Kidney (tissue), 14 donors: ENCODE data around the gene C1orf185. TPM values are rescaled to one million over a fixed set of nuclear protein-coding genes. Genes with fewer than 3 reads are reported as not detected.
A peak's percentile ranks its signal among the peaks of the same experiment; 100 is the strongest.
"Not testable (repeated sequence)": the region's sequence is repeated elsewhere in the genome, so short reads cannot be mapped to it uniquely, and the experiment has no call there.

Experiments used
- DNase-seq, 5 donors: peaks; one replicate each; pipeline ENCODE4 v3.0.0-alpha.2; 2013 to 2020
- FAIRE-seq: peaks from 2 replicates; lab custom pipeline; 2012; peaks lifted over from hg19 to GRCh38; lab: Jason Lieb, UNC
- H3K27ac ChIP-seq, 2 donors: one replicate each; pipeline ENCODE4 v1.7.0; 2013; ENCODE audit warnings: low read depth in 2 of 2, low read length in 2 of 2, inconsistent platforms in 1 of 2
- H3K27me3 ChIP-seq: one replicate; pipeline ENCODE4 v1.7.1; 2013; ENCODE audit warnings: low read length, inconsistent platforms; ENCODE audit not compliant: control insufficient read depth, insufficient read depth
- H3K36me3 ChIP-seq, 3 donors: one replicate each; pipeline versions ENCODE4 v1.7.0 to v1.7.1; 2013; ENCODE audit warnings: low read length in 3 of 3, control low read depth in 1 of 3, inconsistent platforms in 1 of 3; ENCODE audit not compliant: insufficient read depth in 3 of 3, control insufficient read depth in 2 of 3
- H3K4me1 ChIP-seq, 3 donors: one replicate each; pipeline versions ENCODE4 v1.7.0 to v1.7.1; 2013; ENCODE audit warnings: low read length in 3 of 3, inconsistent platforms in 1 of 3, low read depth in 1 of 3; ENCODE audit not compliant: control insufficient read depth in 2 of 3, insufficient read depth in 2 of 3
- H3K4me3 ChIP-seq, 3 donors: one replicate each; pipeline versions ENCODE4 v1.7.0 to v1.8.1; 2013; ENCODE audit warnings: low read length in 3 of 3, control low read depth in 1 of 3, inconsistent platforms in 1 of 3
- H3K9ac ChIP-seq, 3 donors: one replicate each; pipeline versions ENCODE4 v1.7.0 to v1.7.1; 2013; ENCODE audit warnings: low read length in 3 of 3, control low read depth in 1 of 3, inconsistent platforms in 1 of 3
- H3K9me3 ChIP-seq, 3 donors: one replicate each; pipeline versions ENCODE4 v1.7.0 to v1.7.1; 2013; ENCODE audit warnings: low read length in 3 of 3, control low read depth in 1 of 3, inconsistent platforms in 1 of 3; ENCODE audit not compliant: control insufficient read depth in 2 of 3, insufficient read depth in 1 of 3
- CTCF ChIP-seq: IDR thresholded peaks from 3 replicates; pipeline ENCODE4 v1.5.1; 2012; ENCODE audit warnings: mild to moderate bottlenecking, moderate library complexity, borderline replicate concordance; ENCODE audit not compliant: insufficient read depth; ENCODE audit errors: extremely low read depth
- intact Hi-C: fragments of 100-400 bp; cut with DNase I; formaldehyde crosslinking; loops from one replicate; pipeline ENCODE4 v1.11.1; 2022
- polyA plus RNA-seq: library from polyadenylated mRNA; stranded (reverse); fragments of 350-450 nt; fragmentation: Illumina TruSeq; extraction: RNeasy Lipid Tissue Mini Kit (QIAGEN cat#74804); gene quantifications from one replicate; pipeline ENCODE4 v1.2.3, GENCODE V29; 2014; ENCODE audit warnings: low read depth, low replicate concordance; ENCODE audit not compliant: insufficient read depth
- total RNA-seq: library from RNA; stranded (reverse); fragmentation: NEBNext Ultra II Directional; extraction: Animal tissue kit (Norgen Biotek cat#: 25700); gene quantifications from one replicate; pipeline ENCODE4 v1.2.1, GENCODE V29; 2021
- donor health status: control.
- donor health status: control.
- donor health status: control.
- donor health status: control.
- donor health status: control.
- donor health status: DM: yes; HTN: yes; CAD: no.
- donor health status: Normal renal cell carcinoma (clear cell type).

Gene C1orf185
- total and polyA plus RNA-seq, 2 donors from 2014 or later = not detected

GRCh38 chr1:51158263-51158662, 56.2 kb downstream of the C1orf185 start:
- H3K27ac ChIP-seq = no peak overlapping the region
- no peak overlapping the region for H3K9ac ChIP-seq
- H3K27me3 ChIP-seq = no peaks in the 10 kb centered on the region
- no peak for FAIRE-seq
- intact Hi-C loops = no loop called here
- no peak for DNase-seq
- no peaks in the 10 kb centered on the region for H3K4me1 ChIP-seq
- TF ChIP-seq CTCF = no peak
- H3K4me3 ChIP-seq = no peak overlapping the region
- H3K9me3 ChIP-seq = peaks cover 0 to 20% (median 3%) of the 10 kb centered on the region in 3 donors
- no peaks in the 10 kb centered on the region for H3K36me3 ChIP-seq

- FAIRE-seq, H3K36me3 ChIP-seq, H3K9ac ChIP-seq, H3K27ac ChIP-seq, H3K27me3 ChIP-seq, H3K9me3 ChIP-seq, DNase-seq, H3K4me3 ChIP-seq, intact Hi-C loops, H3K4me1 ChIP-seq: not testable (repeated sequence)
These were observed 60.5 kb downstream of the C1orf185 start for GRCh38 chr1:51162560-51162959.

GRCh38 chr1:51165540-51165939, 63.5 kb downstream of the C1orf185 start:
- Histone ChIP-seq H3K27me3 (no peaks in the 10 kb centered on the region), H3K4me3 (no peak overlapping the region), H3K27ac (no peak overlapping the region), H3K36me3 (no peaks in the 10 kb centered on the region), H3K4me1 (peaks cover 0 to 2% (median 0%) of the 10 kb centered on the region in 3 donors), H3K9me3 (no peaks in the 10 kb centered on the region), H3K9ac (no peak overlapping the region)
- no peak for TF ChIP-seq CTCF
- no peak for DNase-seq
- intact Hi-C loops = no loop called here
- FAIRE-seq = no peak

- H3K4me1 ChIP-seq = peaks cover 0 to 2% (median 0%) of the 10 kb centered on the region in 3 donors
- intact Hi-C loops = no loop called here
- DNase-seq (peak in 1 of 5 donors; percentile 7), FAIRE-seq (no peak)
- no peak for TF ChIP-seq CTCF
- H3K9ac ChIP-seq = no peak overlapping the region
- no peaks in the 10 kb centered on the region for H3K36me3 ChIP-seq
- no peaks in the 10 kb centered on the region for H3K9me3 ChIP-seq
- H3K27ac ChIP-seq = no peak overlapping the region
- H3K27me3 ChIP-seq = no peaks in the 10 kb centered on the region
- H3K4me3 ChIP-seq = no peak overlapping the region
These were observed 66.3 kb downstream of the C1orf185 start for GRCh38 chr1:51168266-51168845.
